HCT116 (cell line): ENCODE results near the gene UTRN.

ENCODE experiments used
- EGR1 ChIP-seq: IDR thresholded peaks from 2 replicates; pipeline ENCODE4 v1.6.1; 2012; ENCODE audit warnings: low read depth
- POLR2A ChIP-seq: IDR thresholded peaks from 2 replicates; pipeline ENCODE4 v1.7.0; 2011; ENCODE audit warnings: borderline replicate concordance; ENCODE audit not compliant: insufficient read depth, insufficient read length; ENCODE audit errors: extremely low read depth
- YY1 ChIP-seq: IDR thresholded peaks from 2 replicates; pipeline ENCODE4 v1.6.1; 2011; ENCODE audit warnings: low read length, low read depth, moderate library complexity, mild to moderate bottlenecking; ENCODE audit not compliant: insufficient replicate concordance; ENCODE audit errors: extremely low read depth
- TF ChIP-seq, protein P1 (sequence below), 3 experiments: fragments of 200-600 bp in 1 of 3; sonication (generic) in 1 of 3; IDR thresholded peaks in 2 of 3; conservative IDR thresholded peaks in 1 of 3; 2 replicates each; pipeline ENCODE4 v1.5.1; 2012 to 2017; ENCODE audit warnings: low read depth in 2 of 3, low read length in 2 of 3, antibody characterized with exemption in 1 of 3, borderline replicate concordance in 1 of 3, control low read depth in 1 of 3, mild to moderate bottlenecking in 1 of 3, mixed read lengths in 1 of 3, mixed run types in 1 of 3, moderate library complexity in 1 of 3; ENCODE audit not compliant: insufficient read depth in 1 of 3

DNA sequence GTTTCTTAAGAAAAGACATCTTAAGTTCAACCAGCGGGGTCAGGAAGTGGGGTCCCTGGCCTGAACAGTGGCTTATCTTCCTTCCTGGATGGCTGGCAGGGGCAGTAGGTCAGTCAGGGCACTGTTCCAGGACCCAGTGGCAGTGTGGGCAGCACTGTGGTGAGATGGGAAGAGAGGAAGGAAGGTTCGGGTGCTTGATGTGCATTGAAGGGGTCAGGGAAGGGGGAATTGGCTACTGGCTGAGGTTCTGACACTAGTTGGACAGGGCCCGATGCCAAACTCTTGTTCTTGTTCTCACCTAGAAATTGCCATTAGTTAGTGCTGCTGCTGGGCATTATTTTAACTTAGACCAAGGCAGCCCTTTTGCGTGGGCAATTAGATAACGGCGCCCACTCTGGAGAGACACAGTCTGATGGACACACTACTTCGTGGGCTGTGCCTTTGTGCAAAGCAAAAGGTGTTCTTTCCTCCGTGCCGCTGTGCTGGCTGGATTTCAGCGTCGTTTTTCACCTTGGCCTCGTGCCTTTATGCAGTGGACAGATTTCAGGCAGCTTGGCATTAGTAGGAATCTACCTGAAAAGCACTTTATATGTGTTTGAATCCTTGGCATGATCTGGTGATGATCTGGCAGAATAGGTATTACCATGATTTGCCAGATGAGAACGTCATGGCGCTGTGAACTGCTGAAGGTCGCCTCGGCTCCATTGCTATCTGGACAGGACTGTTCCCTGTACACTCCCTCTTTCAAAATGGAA, 30.3 kb downstream of the UTRN start:
- TF ChIP-seq, protein P1, sequence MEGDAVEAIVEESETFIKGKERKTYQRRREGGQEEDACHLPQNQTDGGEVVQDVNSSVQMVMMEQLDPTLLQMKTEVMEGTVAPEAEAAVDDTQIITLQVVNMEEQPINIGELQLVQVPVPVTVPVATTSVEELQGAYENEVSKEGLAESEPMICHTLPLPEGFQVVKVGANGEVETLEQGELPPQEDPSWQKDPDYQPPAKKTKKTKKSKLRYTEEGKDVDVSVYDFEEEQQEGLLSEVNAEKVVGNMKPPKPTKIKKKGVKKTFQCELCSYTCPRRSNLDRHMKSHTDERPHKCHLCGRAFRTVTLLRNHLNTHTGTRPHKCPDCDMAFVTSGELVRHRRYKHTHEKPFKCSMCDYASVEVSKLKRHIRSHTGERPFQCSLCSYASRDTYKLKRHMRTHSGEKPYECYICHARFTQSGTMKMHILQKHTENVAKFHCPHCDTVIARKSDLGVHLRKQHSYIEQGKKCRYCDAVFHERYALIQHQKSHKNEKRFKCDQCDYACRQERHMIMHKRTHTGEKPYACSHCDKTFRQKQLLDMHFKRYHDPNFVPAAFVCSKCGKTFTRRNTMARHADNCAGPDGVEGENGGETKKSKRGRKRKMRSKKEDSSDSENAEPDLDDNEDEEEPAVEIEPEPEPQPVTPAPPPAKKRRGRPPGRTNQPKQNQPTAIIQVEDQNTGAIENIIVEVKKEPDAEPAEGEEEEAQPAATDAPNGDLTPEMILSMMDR (IDR thresholded peaks at IDR 0.05 in 2 of 3, conservative IDR thresholded peaks at IDR 0.05 in 1 of 3; ENCODE audit: borderline replicate concordance in 1 of 3, insufficient read depth in 1 of 3, low read depth in 2 of 3, low read length in 2 of 3): no peak
- no peak for TF ChIP-seq POLR2A
- TF ChIP-seq EGR1: no peak
- TF ChIP-seq YY1: no peak
